Mesothelial cell of epicardium (in vitro differentiated cells): ENCODE data around the gene METTL1. TPM values are rescaled to one million over a fixed set of nuclear protein-coding genes. Genes with fewer than 3 reads are reported as not detected.
A peak's percentile ranks its signal among the peaks of the same experiment; 100 is the strongest.

Experiments
- DNase-seq, 2 experiments: peaks; one replicate each; pipeline ENCODE4 v3.0.0; 2021; ENCODE audit warnings: low spot score in 2 of 2; ENCODE audit not compliant: unreplicated experiment in 2 of 2
- H3K27ac Mint-ChIP-seq: 2 replicates; pipeline ENCODE4 v1.8.0; 2021; ENCODE audit warnings: mixed read lengths
- H3K27me3 Mint-ChIP-seq: 2 replicates; pipeline ENCODE4 v1.8.0; 2021; ENCODE audit warnings: low read depth, mixed read lengths
- H3K36me3 Mint-ChIP-seq: 2 replicates; pipeline ENCODE4 v1.8.0; 2021; ENCODE audit warnings: mixed read lengths
- H3K4me1 Mint-ChIP-seq: 2 replicates; pipeline ENCODE4 v1.8.0; 2021; ENCODE audit warnings: mixed read lengths
- H3K4me3 Mint-ChIP-seq: 2 replicates; pipeline ENCODE4 v1.8.0; 2021; ENCODE audit warnings: mild to moderate bottlenecking, moderate library complexity, mixed read lengths
- H3K9me3 Mint-ChIP-seq: 2 replicates; pipeline ENCODE4 v1.8.0; 2021; ENCODE audit warnings: mixed read lengths
- CTCF ChIP-seq: fragments of 200-600 bp; sonication (generic); IDR thresholded peaks from one replicate; pipeline ENCODE4 v1.5.0; 2021; ENCODE audit warnings: antibody characterized with exemption; ENCODE audit not compliant: unreplicated experiment
- total RNA-seq: library from RNA; stranded (reverse); gene quantifications from 3 replicates; pipeline ENCODE4 v1.2.1, GENCODE V29; 2021

Gene METTL1
- total RNA-seq, 1 donor from 2014 or later = 32.3 TPM

GRCh38 chr12:57741844-57742738 is 29.8 kb downstream of the METTL1 start:
- Mint-ChIP-seq H3K9me3 (no peaks in the 10 kb centered on the region), H3K27me3 (peaks cover 53% of the 10 kb centered on the region), H3K36me3 (peaks cover 10% of the 10 kb centered on the region), H3K27ac (no peak overlapping the region), H3K4me1 (peaks cover 22% of the 10 kb centered on the region), H3K4me3 (no peak overlapping the region)
- DNase-seq = no peak
- TF ChIP-seq CTCF = no peak

GRCh38 chr12:57741413-57741789 is 30.5 kb downstream of the METTL1 start:
- Mint-ChIP-seq H3K27ac (no peak overlapping the region), H3K9me3 (no peaks in the 10 kb centered on the region), H3K4me1 (peaks cover 28% of the 10 kb centered on the region), H3K27me3 (peaks cover 60% of the 10 kb centered on the region), H3K36me3 (peaks cover 4% of the 10 kb centered on the region), H3K4me3 (no peak overlapping the region)
- DNase-seq = no peak
- no peak for TF ChIP-seq CTCF

GRCh38 chr12:57740656-57741412 is 31.1 kb downstream of the METTL1 start:
- H3K4me3 Mint-ChIP-seq = no peak overlapping the region
- H3K36me3 Mint-ChIP-seq = no peaks in the 10 kb centered on the region

GRCh38 chr12:57739914-57740538 is 31.9 kb downstream of the METTL1 start:
- DNase-seq = no peak
- Mint-ChIP-seq H3K4me3 (no peak overlapping the region), H3K27ac (no peak overlapping the region), H3K9me3 (no peaks in the 10 kb centered on the region), H3K36me3 (no peaks in the 10 kb centered on the region), H3K27me3 (peaks cover 74% of the 10 kb centered on the region), H3K4me1 (peaks cover 20% of the 10 kb centered on the region)
- TF ChIP-seq CTCF = no peak

More at GRCh38 chr12:57740656-57741412, 31.1 kb downstream of the METTL1 start:
- peaks cover 25% of the 10 kb centered on the region for H3K4me1 Mint-ChIP-seq
- H3K9me3 Mint-ChIP-seq = no peaks in the 10 kb centered on the region
- no peak overlapping the region for H3K27ac Mint-ChIP-seq
- H3K27me3 Mint-ChIP-seq = peaks cover 66% of the 10 kb centered on the region
- TF ChIP-seq CTCF = no peak
- no peak for DNase-seq

GRCh38 chr12:57739387-57739786 is 32.5 kb downstream of the METTL1 start:
- peaks cover 20% of the 10 kb centered on the region for H3K4me1 Mint-ChIP-seq
- no peak overlapping the region for H3K27ac Mint-ChIP-seq
- no peak for TF ChIP-seq CTCF
- no peaks in the 10 kb centered on the region for H3K9me3 Mint-ChIP-seq
- no peaks in the 10 kb centered on the region for H3K36me3 Mint-ChIP-seq
- peaks cover 80% of the 10 kb centered on the region for H3K27me3 Mint-ChIP-seq
- DNase-seq = no peak
- H3K4me3 Mint-ChIP-seq = peak overlapping the region; percentile 64
